Gastroesophageal sphincter (tissue), 4 donors: Measurements from ENCODE around the gene HOXA11. TPM values are rescaled to one million over a fixed set of nuclear protein-coding genes. Genes with fewer than 3 reads are reported as not detected.

Experiments used
- ATAC-seq: fragments of 150-250 bp; one replicate; pipeline ENCODE4 v1.9.1; 2016; ENCODE audit warnings: mild to moderate bottlenecking, moderate library complexity
- H3K27ac ChIP-seq, 4 donors: fragments of 200-600 bp; sonication (generic) in 3 of 4; 1 replicate in 3 of 4; 2 replicates in 1 of 4; pipeline ENCODE4 v1.5.1; 2016 to 2019
- H3K27me3 ChIP-seq: fragments of 200-600 bp; sonication (generic); one replicate; pipeline ENCODE4 v1.5.1; 2019
- H3K36me3 ChIP-seq, 2 donors: fragments of 200-600 bp; sonication (generic); one replicate each; pipeline ENCODE4 v1.5.1; 2019; ENCODE audit warnings: control low read depth in 1 of 2
- H3K4me1 ChIP-seq, 3 donors: fragments of 200-600 bp; sonication (generic); 1 replicate in 2 of 3; 2 replicates in 1 of 3; pipeline ENCODE4 v1.5.1; 2016 to 2019; ENCODE audit warnings: control low read depth in 2 of 3
- H3K4me3 ChIP-seq, 2 donors: fragments of 200-600 bp; sonication (generic); one replicate each; pipeline ENCODE4 v1.5.1; 2019; ENCODE audit warnings: mild to moderate bottlenecking in 1 of 2, moderate library complexity in 1 of 2
- H3K9me3 ChIP-seq, 3 donors: fragments of 200-600 bp; sonication (generic); one replicate each; pipeline ENCODE4 v1.5.1; 2017 to 2019; ENCODE audit warnings: control low read depth in 2 of 3
- CTCF ChIP-seq, 4 experiments: fragments of 200-600 bp in 2 of 4; fragments of 450-650 bp in 2 of 4; sonication (generic) in 1 of 4; IDR thresholded peaks; one replicate each; pipeline ENCODE4 v1.5.1; 2017 to 2019; ENCODE audit warnings: antibody characterized with exemption in 4 of 4, mild to moderate bottlenecking in 2 of 4, moderate library complexity in 2 of 4
- EP300 ChIP-seq: sonication (generic); formaldehyde crosslinking; IDR thresholded peaks from one replicate; pipeline ENCODE4 v1.6.1; 2017; ENCODE audit warnings: antibody characterized with exemption, mild to moderate bottlenecking
- POLR2A ChIP-seq, 2 donors: fragments of 450-650 bp; IDR thresholded peaks; one replicate each; pipeline ENCODE4 v1.6.1; 2017; ENCODE audit warnings: antibody characterized with exemption in 2 of 2, mild to moderate bottlenecking in 2 of 2, moderate library complexity in 1 of 2
- POLR2AphosphoS5 ChIP-seq: sonication (generic); formaldehyde crosslinking; IDR thresholded peaks from one replicate; pipeline ENCODE4 v1.6.1; 2017; ENCODE audit warnings: antibody characterized with exemption
- WGBS, 2 donors: methylation state at CpG; one replicate each; pipeline ENCODE4 v1.1.5; 2018; ENCODE audit warnings: low coverage in 1 of 2; 5-methylcytosine and 5-hydroxymethylcytosine counted together
- total RNA-seq, 4 donors: library from RNA; depleted of rRNA; stranded (reverse); fragments of >200 nt; gene quantifications; one replicate each; pipeline ENCODE4 v1.1.0, GENCODE V29; 2016

The HOXA11 gene
- total RNA-seq, 4 donors from 2014 or later = 0.12 TPM; not detected in 3

- WGBS, 2 donors = 35% methylated on average over 5 of the region's 11 CpGs; no CpG with 5 or more reads in 1 of the 2 donors
- TF ChIP-seq POLR2AphosphoS5 (no peak), POLR2A (IDR thresholded peaks at IDR 0.05) (no peak), EP300 (no peak), CTCF (IDR thresholded peaks at IDR 0.05) (no peak)
- Histone ChIP-seq H3K4me1 (peaks cover 0 to 36% (median 7%) of the 10 kb centered on the region in 3 donors), H3K27ac (no peak overlapping the region), H3K9me3 (no peaks in the 10 kb centered on the region), H3K27me3 (peaks cover 100% of the 10 kb centered on the region), H3K36me3 (no peaks in the 10 kb centered on the region), H3K4me3 (no peak overlapping the region)
- no peak for ATAC-seq
These were observed 25.0 kb upstream of the HOXA11 start for GRCh38 chr7:27209933-27210440.

GRCh38 chr7:27208998-27209397 is 24.0 kb upstream of the HOXA11 start:
- no peaks in the 10 kb centered on the region for H3K9me3 ChIP-seq
- peaks cover 0 to 43% (median 7%) of the 10 kb centered on the region in 3 donors for H3K4me1 ChIP-seq
- TF ChIP-seq POLR2AphosphoS5 (no peak), CTCF (IDR thresholded peaks at IDR 0.05) (no peak), EP300 (no peak), POLR2A (IDR thresholded peaks at IDR 0.05) (no peak)
- no peak overlapping the region for H3K27ac ChIP-seq
- ATAC-seq = no peak
- peaks cover 100% of the 10 kb centered on the region for H3K27me3 ChIP-seq
- no peaks in the 10 kb centered on the region for H3K36me3 ChIP-seq
- WGBS, 2 donors = 91 to 100% methylated on average over 3 to 4 of the region's 4 CpGs
- no peak overlapping the region for H3K4me3 ChIP-seq

GRCh38 chr7:27207348-27207985 is 22.4 kb upstream of the HOXA11 start:
- peaks cover 100% of the 10 kb centered on the region for H3K27me3 ChIP-seq
- TF ChIP-seq POLR2AphosphoS5 = no peak
- TF ChIP-seq CTCF (IDR thresholded peaks at IDR 0.05) = no peak
- TF ChIP-seq EP300 = no peak
- no peak for TF ChIP-seq POLR2A (IDR thresholded peaks at IDR 0.05)
- no peaks in the 10 kb centered on the region for H3K36me3 ChIP-seq
- no peak overlapping the region for H3K27ac ChIP-seq
- H3K4me1 ChIP-seq = peaks cover 0 to 30% (median 3%) of the 10 kb centered on the region in 3 donors
- no peak for ATAC-seq
- no peak overlapping the region for H3K4me3 ChIP-seq
- H3K9me3 ChIP-seq = no peaks in the 10 kb centered on the region
- 54 to 77% methylated on average over 7 of the region's 7 CpGs for WGBS, 2 donors

GRCh38 chr7:27205325-27206280 is 20.6 kb upstream of the HOXA11 start:
- H3K27me3 ChIP-seq = peaks cover 100% of the 10 kb centered on the region
- peaks cover 0 to 41% (median 3%) of the 10 kb centered on the region in 3 donors for H3K4me1 ChIP-seq
- no peak for ATAC-seq
- TF ChIP-seq EP300 (no peak), POLR2A (IDR thresholded peaks at IDR 0.05) (no peak), CTCF (IDR thresholded peaks at IDR 0.05) (no peak), POLR2AphosphoS5 (no peak)
- H3K9me3 ChIP-seq = no peaks in the 10 kb centered on the region
- H3K4me3 ChIP-seq = no peak overlapping the region
- H3K27ac ChIP-seq = no peak overlapping the region
- no peaks in the 10 kb centered on the region for H3K36me3 ChIP-seq
- WGBS, 2 donors = 3 to 4% methylated on average over 16 to 17 of the region's 52 CpGs
